NCI-H2196 treated with DMSO at 0.1 percent for 48 hours (cell line): ENCODE measurements around the gene SMCO4.
"Not testable (repeated sequence)": the region's sequence is repeated elsewhere in the genome, so short reads cannot be mapped to it uniquely, and the experiment has no call there.

Experiments
- DNase-seq: peaks from one replicate; lab custom pipeline; 2025; ENCODE audit not compliant: unreplicated experiment; lab: John Stamatoyannopoulos, UW

The SMCO4 gene

GRCh38 chr11:93480256-93480655 lies 62.9 kb downstream of the SMCO4 start:
- DNase-seq = no peak

GRCh38 chr11:93478841-93479240 lies 64.3 kb downstream of the SMCO4 start:
- DNase-seq = no peak

- DNase-seq = no peak
These were observed 65.4 kb downstream of the SMCO4 start for GRCh38 chr11:93477684-93478234.

GRCh38 chr11:93476796-93477195 lies 66.4 kb downstream of the SMCO4 start:
- DNase-seq = no peak

GRCh38 chr11:93474123-93474522 lies 69.1 kb downstream of the SMCO4 start:
- no peak for DNase-seq

- no peak for DNase-seq
These were observed 74.9 kb downstream of the SMCO4 start for GRCh38 chr11:93468290-93468689.

GRCh38 chr11:93467054-93467453 lies 76.1 kb downstream of the SMCO4 start:
- DNase-seq = no peak

GRCh38 chr11:93464927-93465540 lies 78.2 kb downstream of the SMCO4 start:
- DNase-seq = no peak

GRCh38 chr11:93463666-93464065 lies 79.5 kb downstream of the SMCO4 start:
- DNase-seq = not testable (repeated sequence)

- DNase-seq = no peak
These were observed 84.9 kb downstream of the SMCO4 start for GRCh38 chr11:93458286-93458685.

GRCh38 chr11:93444617-93445073 lies 98.5 kb downstream of the SMCO4 start:
- no peak for DNase-seq

- DNase-seq = not testable (repeated sequence)
These were observed 100.0 kb downstream of the SMCO4 start for GRCh38 chr11:93443232-93443631.

GRCh38 chr11:93432247-93432646 lies 110.9 kb downstream of the SMCO4 start:
- DNase-seq = no peak
